K562 (cell line): ENCODE results near the gene DNAAF3. TPM values are rescaled to one million over a fixed set of nuclear protein-coding genes. Genes with fewer than 3 reads are reported as not detected.

ENCODE experiments used
- ATAC-seq: fragments of 200-7000 bp; cut with Tn5 transposase; 3 replicates; pipeline ENCODE4 v1.9.1; 2020; ENCODE audit warnings: moderate library complexity
- BruUV-seq: library from RNA; stranded (reverse); fragments of 400-500 nt; replicated peaks from 2 replicates; lab custom pipeline; 2021; lab: Mats Ljungman, UMichigan
- CTCF ChIA-PET: fragments of 300-600 bp; formaldehyde crosslinking; extraction: SDS; loops from one replicate; lab custom pipeline; 2021; ENCODE audit warnings: low intra/inter-chr PET ratio; lab: Yijun Ruan, JAX
- POLR2A ChIA-PET: fragments of 300-600, 350-650 bp; sonication (Branson Sonifier 250); formaldehyde crosslinking; extraction: SDS; loops from one replicate; lab custom pipeline; 2021; ENCODE audit warnings: antibody characterized with exemption, inconsistent platforms; lab: Yijun Ruan, JAX
- DNase-seq, 4 experiments: peaks; one replicate each; pipeline versions ENCODE4 v3.0.0 to v3.0.0-alpha.2; 2011 to 2018; ENCODE audit warnings: low spot score in 3 of 4, mixed read lengths in 3 of 4; ENCODE audit errors: extremely low read depth in 1 of 4
- FAIRE-seq: peaks from 2 replicates; lab custom pipeline; 2011; peaks lifted over from hg19 to GRCh38; lab: Jason Lieb, UNC
- H2AFZ ChIP-seq: 2 replicates; pipeline ENCODE4 v1.6.0; 2011; ENCODE audit warnings: low read depth, low read length, control low read depth, inconsistent platforms
- H3K27ac ChIP-seq: fragments of 200-600 bp; 3 replicates; pipeline ENCODE4 v1.8.0; 2011; ENCODE audit warnings: low read depth, mild to moderate bottlenecking, control low read depth, inconsistent platforms, low read length, moderate library complexity, mixed read lengths; ENCODE audit errors: extremely low read depth
- H3K27me3 ChIP-seq, 2 experiments: fragments of 300-600 bp in 1 of 2; 2 replicates in 1 of 2; 3 replicates in 1 of 2; pipeline versions ENCODE4 v1.6.0 to v1.8.0; 2011; ENCODE audit warnings: inconsistent platforms in 2 of 2, low read length in 2 of 2, mild to moderate bottlenecking in 1 of 2, mixed read lengths in 1 of 2, moderate library complexity in 1 of 2; ENCODE audit not compliant: control insufficient read depth in 2 of 2, insufficient read depth in 2 of 2
- H3K36me3 ChIP-seq: fragments of 300-600 bp; 3 replicates; pipeline ENCODE4 v1.8.0; 2011; ENCODE audit warnings: mild to moderate bottlenecking, low read length, inconsistent platforms; ENCODE audit not compliant: control insufficient read depth, insufficient read depth
- H3K4me1 ChIP-seq, 2 experiments: fragments of 200-600 bp in 1 of 2; replicated peaks in 1 of 2; 2 replicates in 1 of 2; 3 replicates in 1 of 2; pipeline versions ENCODE4 v1.5.1 to v1.8.0; 2011; ENCODE audit warnings: inconsistent platforms in 2 of 2, low read length in 2 of 2, mild to moderate bottlenecking in 1 of 2, mixed read lengths in 1 of 2, moderate library complexity in 1 of 2; ENCODE audit not compliant: control insufficient read depth in 2 of 2, insufficient read depth in 2 of 2
- H3K4me2 ChIP-seq: 2 replicates; pipeline ENCODE4 v1.6.1; 2011; ENCODE audit warnings: low read length, control low read depth, inconsistent platforms, mixed read lengths; ENCODE audit not compliant: insufficient read depth
- H3K4me3 ChIP-seq: fragments of 200-600 bp; sonication (generic), shearing (Covaris generic); 2 replicates; pipeline ENCODE4 v1.5.1; 2016; ENCODE audit warnings: control low read depth, inconsistent platforms
- H3K79me2 ChIP-seq: fragments of 200-600 bp; 3 replicates; pipeline ENCODE4 v1.8.0; 2011; ENCODE audit warnings: low read length, inconsistent platforms; ENCODE audit not compliant: control insufficient read depth, insufficient read depth
- H3K9ac ChIP-seq, 2 experiments: 2 replicates each; pipeline versions ENCODE4 v1.6.0 to v1.6.1; 2011; ENCODE audit warnings: low read depth in 2 of 2, low read length in 2 of 2, control low read depth in 1 of 2, inconsistent platforms in 1 of 2, mild to moderate bottlenecking in 1 of 2, mixed read lengths in 1 of 2; ENCODE audit not compliant: insufficient read depth in 1 of 2
- H3K9me1 ChIP-seq: one replicate; pipeline ENCODE4 v1.6.0; 2011; ENCODE audit warnings: inconsistent platforms, mild to moderate bottlenecking, low read length, moderate library complexity; ENCODE audit not compliant: control insufficient read depth, insufficient read depth
- H3K9me3 ChIP-seq: replicated peaks from 2 replicates; pipeline ENCODE4 v1.5.1; 2011; ENCODE audit warnings: low read depth, low read length, inconsistent platforms; ENCODE audit not compliant: control insufficient read depth, insufficient read depth
- H4K20me1 ChIP-seq: replicated peaks from 2 replicates; pipeline ENCODE4 v1.6.1; 2011; ENCODE audit warnings: low read length, inconsistent platforms, mixed read lengths; ENCODE audit not compliant: control insufficient read depth, insufficient read depth
- BHLHE40 ChIP-seq: IDR thresholded peaks from 2 replicates; pipeline ENCODE4 v1.6.1; 2011; ENCODE audit warnings: low read length, improper control_type of control experiment
- CBX1 ChIP-seq: sonication (generic); IDR thresholded peaks from 2 replicates; pipeline ENCODE4 v1.6.1; 2016; ENCODE audit warnings: antibody characterized with exemption, low read depth, mild to moderate bottlenecking
- HNRNPLL ChIP-seq: fragments of 200-400 bp; formaldehyde crosslinking; IDR thresholded peaks from 2 replicates; pipeline ENCODE4 v1.6.1; 2017; ENCODE audit warnings: low read length, low read depth, mild to moderate bottlenecking; ENCODE audit not compliant: poor library complexity, severe bottlenecking
- NR2C2 ChIP-seq, 2 experiments: fragments of 200-800 bp in 1 of 2; sonication (Bioruptor generic) in 1 of 2; sonication (generic) in 1 of 2; formaldehyde crosslinking in 1 of 2; IDR thresholded peaks; 2 replicates each; pipeline versions ENCODE4 v1.6.1 to v1.8.0; 2016 to 2022; ENCODE audit warnings: mild to moderate bottlenecking in 1 of 2, missing compliant biosample characterization in 1 of 2, missing genetic modification characterization in 1 of 2, missing genetic modification reagents in 1 of 2
- RBFOX2 ChIP-seq: fragments of 200-400 bp; formaldehyde crosslinking; IDR thresholded peaks from 2 replicates; pipeline ENCODE4 v1.6.1; 2017; ENCODE audit warnings: low read depth, mild to moderate bottlenecking, low read length, moderate library complexity
- TARDBP ChIP-seq: fragments of 450-650 bp; IDR thresholded peaks from 2 replicates; pipeline ENCODE4 v1.6.1; 2016
- ZFP1 ChIP-seq: fragments of 450-650 bp; formaldehyde crosslinking; IDR thresholded peaks from 2 replicates; pipeline ENCODE4 v1.4.0; 2020; ENCODE audit warnings: mild to moderate bottlenecking, mixed read lengths
- WGBS: fragments of 100-300 bp; shearing (Covaris generic); methylation state at CpG from one replicate; pipeline ENCODE4 v1.1.6; 2016; ENCODE audit warnings: low coverage, mixed read lengths; ENCODE audit not compliant: insufficient coverage; ENCODE audit errors: missing lambda C conversion rate; 5-methylcytosine and 5-hydroxymethylcytosine counted together
- in situ Hi-C: fragments of 300-500 bp; cut with MboI; formaldehyde crosslinking; loops from 4 replicates; pipeline ENCODE4 v1.15.0; 2018; ENCODE audit warnings: inconsistent platforms, mixed read lengths
- intact Hi-C: fragments of 100-400 bp; cut with micrococcal nuclease; formaldehyde crosslinking; loops from 2 replicates; pipeline ENCODE4 v1.14.2; 2022
- polyA plus RNA-seq, 8 experiments: library from polyadenylated mRNA; depleted of rRNA in 4 of 8; stranded (reverse) in 5 of 8; unstranded in 3 of 8; fragments of >200 nt; fragmentation: Nextera tagmentation in 2 of 8; fragmentation: Illumina TruSeq in 1 of 8; extraction: Ambion mirVana in 2 of 8; extraction: Trizol in 1 of 8; gene quantifications; 2 replicates each; pipeline versions ENCODE4 v1.2.1 to v1.2.3, GENCODE V29; 2011 to 2014; ENCODE audit warnings: inconsistent platforms in 1 of 8, missing spikeins in 1 of 8
- total RNA-seq, 7 experiments: library from RNA; depleted of rRNA in 6 of 7; stranded (reverse); fragments of >200 nt in 6 of 7; fragmentation: Illumina TruSeq in 2 of 7; extraction: Trizol in 2 of 7; gene quantifications; 2 replicates each; pipeline versions ENCODE4 v1.2.1 to v1.2.3, GENCODE V29; 2011 to 2021; ENCODE audit warnings: low replicate concordance in 1 of 7
- TF ChIP-seq, protein P1 (sequence below): sonication (generic); formaldehyde crosslinking; IDR thresholded peaks from 2 replicates; pipeline ENCODE4 v1.8.0; 2022; ENCODE audit warnings: mild to moderate bottlenecking, low read depth, missing genetic modification reagents

DNAAF3 gene
- total and polyA plus RNA-seq, 9 of the 15 experiments (the other 6 are each of a cell fraction or from before 2014, with no cell fraction given): 21.6 to 61.5 (median 43.0) TPM

DNA sequence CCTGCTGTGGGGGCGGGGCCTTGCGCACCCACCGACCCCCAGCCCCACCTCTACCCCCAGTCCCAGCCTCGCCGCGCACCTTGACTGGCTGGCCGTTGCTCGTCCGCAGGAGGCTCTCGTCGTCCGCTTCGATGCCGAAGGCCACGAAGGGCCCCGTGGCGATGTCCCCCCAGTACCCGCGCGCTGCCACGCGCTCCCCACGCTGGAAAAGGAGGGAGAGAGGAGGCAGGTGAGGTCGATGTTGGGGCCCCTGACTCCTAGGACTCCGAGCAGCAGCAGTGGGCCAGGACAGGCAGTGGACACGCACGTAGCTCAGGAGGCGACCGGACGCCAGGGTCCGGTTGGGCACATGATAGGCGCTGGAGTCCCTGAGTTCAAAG, 5.4 kb downstream of the DNAAF3 start:
- BruUV-seq: no TSS peak
- no peak overlapping the region for H3K27ac ChIP-seq
- no peak overlapping the region for H3K4me2 ChIP-seq
- ATAC-seq: no peak
- H3K9me1 ChIP-seq: no peaks in the 10 kb centered on the region
- peaks cover 34 to 72% of the 10 kb centered on the region in 2 experiments for H3K4me1 ChIP-seq
- no peaks in the 10 kb centered on the region for H3K9me3 ChIP-seq
- DNase-seq: peak in 1 of 4 experiments; percentile 25
- TF ChIP-seq NR2C2 (CRISPR knock-in tag; IDR thresholded peaks at IDR 0.05) (no peak), NR2C2 (tag; IDR thresholded peaks at IDR 0.05) (no peak), CBX1 (0 out of 2 replicates have a peak, but pooled peaks have one; percentile 11), TARDBP (no peak), ZFP1 (no peak), HNRNPLL (peak; percentile 11), BHLHE40 (no peak), RBFOX2 (0 out of 2 replicates have a peak, but pooled peaks have one; percentile 28)
- TF ChIP-seq, protein P1, sequence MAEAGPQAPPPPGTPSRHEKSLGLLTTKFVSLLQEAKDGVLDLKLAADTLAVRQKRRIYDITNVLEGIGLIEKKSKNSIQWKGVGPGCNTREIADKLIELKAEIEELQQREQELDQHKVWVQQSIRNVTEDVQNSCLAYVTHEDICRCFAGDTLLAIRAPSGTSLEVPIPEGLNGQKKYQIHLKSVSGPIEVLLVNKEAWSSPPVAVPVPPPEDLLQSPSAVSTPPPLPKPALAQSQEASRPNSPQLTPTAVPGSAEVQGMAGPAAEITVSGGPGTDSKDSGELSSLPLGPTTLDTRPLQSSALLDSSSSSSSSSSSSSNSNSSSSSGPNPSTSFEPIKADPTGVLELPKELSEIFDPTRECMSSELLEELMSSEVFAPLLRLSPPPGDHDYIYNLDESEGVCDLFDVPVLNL: 0 out of 2 replicates have a peak, but pooled peaks have one; percentile 22
- TF ChIP-seq, all 486 proteins: peak for 4
- in situ Hi-C loops (loop anchor here (25.0 kb wide), 1 partner anchor 976 kb away; the partner anchor contains the start of gene ZNF444), intact Hi-C loops (no loop called here)
- H3K4me3 ChIP-seq: 0 out of 2 replicates have a peak overlapping the region, but pooled peaks have one; percentile 42
- CTCF ChIA-PET: interaction anchor here (0.7 to 1.9 kb wide), 4 partner anchors 16 to 257 kb away, joined by 3 to 20 read pairs (median 5); no protein-coding TSS in a partner anchor
- H2AFZ ChIP-seq: no peak overlapping the region
- H3K9ac ChIP-seq: no peak overlapping the region; a peak in 1 of 4 replicates
- no peak for FAIRE-seq
- 73% methylated on average over 12 of the region's 32 CpGs for WGBS
- no peaks in the 10 kb centered on the region for H3K27me3 ChIP-seq
- H3K36me3 ChIP-seq: 0 out of 3 replicates have a peak, but pooled peaks cover 3% of the 10 kb centered on the region
- H4K20me1 ChIP-seq: peaks cover 3% of the 10 kb centered on the region
- POLR2A ChIA-PET: interaction anchor here (0.6 to 2.9 kb wide), 9 partner anchors 13 to 247 kb away, joined by 3 to 13 read pairs (median 4); partner anchors contain the start of genes KMT5C, RDH13 and UBE2S
- H3K79me2 ChIP-seq: peaks cover 14% of the 10 kb centered on the region
